GM18508 (cell line): Measurements from ENCODE around the gene CACNA2D1.
"Not testable (repeated sequence)": the region's sequence is repeated elsewhere in the genome, so short reads cannot be mapped to it uniquely, and the experiment has no call there.

Experiments
- ATAC-seq: cut with Tn5 transposase; IDR thresholded peaks from one replicate; pipeline ENCODE4 v1.9.1; 2021; ENCODE audit warnings: moderate number of reproducible peaks; ENCODE audit not compliant: insufficient read depth, unreplicated experiment

The CACNA2D1 gene

GRCh38 chr7:82141427-82141826 lies 302.1 kb downstream of the CACNA2D1 start:
- ATAC-seq = no peak

GRCh38 chr7:82140608-82141007 lies 303.0 kb downstream of the CACNA2D1 start:
- not testable (repeated sequence) for ATAC-seq

- ATAC-seq = no peak
Observed at GRCh38 chr7:82131215-82131614, 312.4 kb downstream of the CACNA2D1 start.

- ATAC-seq = no peak
Observed at GRCh38 chr7:82129091-82129490, 314.5 kb downstream of the CACNA2D1 start.

GRCh38 chr7:82128546-82128945 lies 315.0 kb downstream of the CACNA2D1 start:
- ATAC-seq = no peak

DNA sequence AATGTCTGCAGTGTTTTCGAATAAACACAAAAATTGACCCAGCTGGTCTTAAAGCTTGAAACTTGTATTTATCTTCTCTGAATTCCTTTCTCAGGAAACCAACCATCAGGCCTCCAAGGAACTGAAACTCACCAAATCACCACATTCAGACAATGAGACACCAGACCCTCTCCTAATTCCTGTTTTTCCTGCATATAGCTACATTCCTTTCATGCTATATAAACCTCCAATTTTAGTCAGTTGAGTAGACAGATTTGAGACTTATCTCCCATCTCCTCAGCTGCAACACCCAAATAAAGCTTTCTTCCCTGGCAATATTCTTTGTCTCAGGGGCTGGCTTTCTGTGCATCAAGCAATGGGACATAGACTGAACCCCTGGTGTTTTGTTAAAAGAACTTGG lies 317.0 kb downstream of the CACNA2D1 start:
- ATAC-seq = no peak

DNA sequence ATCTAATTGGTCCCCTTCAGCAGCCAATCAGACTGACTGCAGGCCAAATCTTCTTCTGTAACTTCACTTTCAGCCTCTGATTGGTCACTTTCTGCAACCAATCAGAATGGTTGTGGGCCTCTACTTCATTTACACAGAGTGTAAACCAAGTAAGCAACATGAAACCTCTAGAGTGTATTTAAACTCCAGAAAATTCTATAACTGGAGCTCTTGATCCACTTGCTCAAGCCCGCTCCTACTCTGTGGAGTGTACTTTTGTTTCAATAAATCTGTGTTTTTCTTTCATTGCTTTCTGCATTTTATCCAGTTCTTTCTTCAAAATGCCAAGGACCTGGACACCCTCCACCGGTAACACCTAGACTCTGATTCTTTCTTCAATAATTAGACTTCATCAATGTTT lies 319.1 kb downstream of the CACNA2D1 start:
- no peak for ATAC-seq

DNA sequence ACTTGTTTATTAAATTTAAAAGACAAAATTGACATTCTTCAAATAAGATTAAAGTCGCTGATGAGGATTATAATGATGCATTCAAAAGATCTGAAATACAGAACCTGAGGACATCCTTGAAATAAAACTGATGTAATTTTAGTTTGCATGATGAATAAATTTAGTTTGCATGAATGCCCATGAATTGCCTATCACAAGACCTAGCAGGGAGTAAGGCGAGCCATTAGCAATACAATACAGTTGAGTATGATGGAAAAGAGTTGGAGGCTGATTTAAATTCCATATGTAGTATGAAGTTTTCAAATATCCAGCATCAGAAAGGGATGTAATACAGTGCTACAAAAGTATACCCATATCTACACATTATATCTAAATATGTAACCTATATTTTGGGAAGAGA lies 321.3 kb downstream of the CACNA2D1 start:
- no peak for ATAC-seq

GRCh38 chr7:82114237-82114636 lies 329.3 kb downstream of the CACNA2D1 start:
- no peak for ATAC-seq

- no peak for ATAC-seq
Observed at GRCh38 chr7:82110146-82110840, 333.3 kb downstream of the CACNA2D1 start.

DNA sequence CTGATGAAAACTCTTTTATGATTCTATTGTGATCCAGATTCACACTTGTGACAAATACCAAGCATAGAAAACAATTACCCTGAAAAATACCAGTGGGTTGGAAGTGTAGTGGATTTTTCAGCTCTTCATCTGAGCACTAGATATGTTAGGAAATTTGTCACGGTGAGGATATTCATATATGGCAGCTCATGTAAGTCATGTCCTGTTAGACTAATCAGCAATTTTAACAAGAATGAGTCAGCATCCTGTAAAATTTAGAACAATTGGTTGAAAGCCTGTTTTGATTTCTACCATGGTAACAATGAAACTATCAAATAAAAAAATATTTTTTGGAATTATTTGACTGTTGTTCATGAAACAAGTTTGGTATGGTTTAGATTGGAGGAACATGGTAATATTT lies 334.3 kb downstream of the CACNA2D1 start:
- ATAC-seq = no peak

GRCh38 chr7:82106201-82106600 lies 337.4 kb downstream of the CACNA2D1 start:
- ATAC-seq = no peak

DNA sequence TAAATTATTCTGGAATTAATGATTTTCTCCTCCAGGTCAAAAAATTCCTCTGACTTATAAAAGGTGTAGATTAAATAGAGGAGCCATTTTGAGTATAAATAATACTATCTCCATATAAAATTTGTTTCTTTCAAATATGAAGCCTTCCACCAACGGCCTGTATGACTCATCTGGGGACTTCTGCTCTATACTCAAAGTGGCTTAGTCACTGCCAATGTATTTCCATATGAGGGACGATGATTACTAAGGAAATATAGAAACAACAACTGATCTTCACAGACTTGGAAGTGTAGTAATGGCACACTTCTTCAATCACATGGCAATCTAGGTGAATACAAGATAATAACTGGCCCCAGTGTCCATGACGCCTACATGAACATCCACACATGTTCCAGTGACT lies 338.1 kb downstream of the CACNA2D1 start:
- ATAC-seq = no peak

- no peak for ATAC-seq
Observed at GRCh38 chr7:82098414-82098813, 345.2 kb downstream of the CACNA2D1 start.

GRCh38 chr7:82091126-82091684 lies 352.4 kb downstream of the CACNA2D1 start:
- no peak for ATAC-seq

- ATAC-seq = no peak
Observed at GRCh38 chr7:82087099-82087498, 356.5 kb downstream of the CACNA2D1 start.

DNA sequence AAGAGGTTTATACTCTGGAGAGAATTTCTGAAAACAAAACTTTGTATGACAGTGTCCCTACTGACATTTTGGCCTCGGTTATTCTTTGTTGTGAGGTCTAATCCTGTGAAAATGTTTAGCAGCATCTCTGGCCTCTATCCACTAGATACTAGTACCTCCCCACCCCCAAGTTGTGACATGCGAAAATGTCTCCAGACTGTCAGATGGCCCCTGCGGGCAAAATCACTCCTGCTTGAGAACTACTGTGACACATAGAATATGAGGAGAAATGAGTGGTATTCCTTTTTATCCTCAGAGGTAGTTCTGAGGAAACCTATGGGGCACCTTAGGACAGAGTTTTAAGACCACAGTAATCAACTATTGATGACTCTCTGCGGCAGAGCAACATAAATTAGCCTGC lies 358.5 kb downstream of the CACNA2D1 start:
- ATAC-seq = no peak

DNA sequence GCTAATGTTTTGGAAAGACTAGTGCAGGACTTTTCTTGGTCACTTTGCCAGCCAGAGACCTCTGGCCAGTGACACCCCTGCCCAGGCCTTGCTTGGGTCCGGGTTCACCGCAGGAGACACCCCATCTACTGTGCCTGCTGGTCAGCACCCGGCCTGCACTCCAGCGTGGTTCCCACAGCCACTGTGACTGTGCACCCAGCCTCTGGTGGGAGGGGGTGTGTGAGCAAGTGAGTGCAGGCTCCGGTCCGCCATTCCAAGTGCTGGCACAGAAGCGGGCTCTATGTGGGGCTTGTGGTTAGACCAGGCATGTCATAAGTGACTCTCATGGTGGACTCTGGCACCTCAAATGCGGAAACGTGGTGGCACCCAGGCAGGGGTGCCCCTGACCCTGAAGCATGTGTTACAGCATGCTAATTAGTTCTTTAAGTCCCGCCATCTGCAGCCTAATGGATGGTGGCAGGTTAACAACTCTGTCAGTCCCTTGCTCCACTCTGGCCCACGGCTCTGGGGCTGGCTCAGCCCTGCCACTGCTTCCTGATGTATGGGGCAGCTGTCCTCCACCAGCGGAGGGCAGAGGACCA lies 361.8 kb downstream of the CACNA2D1 start:
- no peak for ATAC-seq

DNA sequence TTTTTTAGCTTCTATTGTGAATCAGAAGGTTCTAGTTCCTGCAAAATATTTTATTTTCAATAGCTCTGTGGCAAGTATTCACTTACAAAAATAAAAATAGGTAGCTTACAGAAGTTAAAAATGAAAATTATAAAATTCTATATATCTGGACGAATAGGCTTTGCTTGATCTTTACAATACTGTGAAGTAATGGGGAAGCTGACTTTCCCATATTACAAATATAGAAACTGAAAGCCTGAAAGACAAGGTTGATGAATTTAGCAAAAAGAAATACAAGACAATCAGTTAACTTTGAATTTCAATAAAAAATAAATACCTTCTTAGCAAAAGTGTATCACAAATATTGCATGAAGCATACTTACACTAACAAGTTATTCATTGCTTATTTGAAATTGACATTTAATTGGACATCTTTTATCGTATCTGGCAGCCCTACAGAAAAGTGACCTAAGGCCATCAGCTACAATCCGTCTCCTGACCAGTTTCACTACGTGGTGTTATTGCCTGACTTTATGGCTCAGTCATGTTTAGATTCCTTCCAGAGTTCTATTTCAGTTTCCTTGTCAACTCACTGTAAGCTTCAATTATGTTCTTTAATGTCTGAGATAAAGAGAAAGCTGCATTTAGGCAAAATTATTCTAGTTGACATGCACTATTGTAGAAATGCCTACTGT lies 363.2 kb downstream of the CACNA2D1 start:
- ATAC-seq = no peak

GRCh38 chr7:82079527-82079926 lies 364.1 kb downstream of the CACNA2D1 start:
- no peak for ATAC-seq

- ATAC-seq = no peak
Observed at GRCh38 chr7:82078807-82079206, 364.8 kb downstream of the CACNA2D1 start.
